ENCODE data around the gene PLCD1.
"Not testable (repeated sequence)": the region's sequence is repeated elsewhere in the genome, so short reads cannot be mapped to it uniquely, and the experiment has no call there.

PLCD1 gene

GRCh38 chr3:38036906-38037305 lies 7.5 kb upstream of the PLCD1 start:
- no peak for ATAC-seq
- no peak for DNase-seq

- DNase-seq (no peak), ATAC-seq (no peak)
Observed at GRCh38 chr3:38036286-38036685, 6.8 kb upstream of the PLCD1 start.

- not testable (repeated sequence) for DNase-seq, ATAC-seq
Observed at GRCh38 chr3:38034335-38034734, 4.9 kb upstream of the PLCD1 start.

GRCh38 chr3:38033586-38033985 lies 4.1 kb upstream of the PLCD1 start:
- not testable (repeated sequence) for ATAC-seq, DNase-seq

- DNase-seq (no peak), ATAC-seq (no peak)
Observed at GRCh38 chr3:38032328-38032865, 3.0 kb upstream of the PLCD1 start.

GRCh38 chr3:38031022-38031994 lies 1.9 kb upstream of the PLCD1 start:
- ATAC-seq = peak; percentile 67
- DNase-seq = peak; percentile 31

- DNase-seq (no peak), ATAC-seq (no peak)
Observed at GRCh38 chr3:38030126-38031021, 932 bp upstream of the PLCD1 start.

- ATAC-seq (no peak), DNase-seq (no peak)
Observed at GRCh38 chr3:38028621-38029361, 651 bp downstream of the PLCD1 start.

GRCh38 chr3:38027466-38028465 lies 1.7 kb downstream of the PLCD1 start:
- no peak for ATAC-seq
- no peak for DNase-seq

GRCh38 chr3:38026856-38027255 lies 2.6 kb downstream of the PLCD1 start:
- no peak for DNase-seq
- ATAC-seq = no peak

- ATAC-seq (no peak), DNase-seq (no peak)
Observed at GRCh38 chr3:38022896-38023709, 6.3 kb downstream of the PLCD1 start.

GRCh38 chr3:38022301-38022700 lies 7.1 kb downstream of the PLCD1 start:
- ATAC-seq (no peak), DNase-seq (no peak)

- ATAC-seq = no peak
- DNase-seq = no peak
Observed at GRCh38 chr3:38021196-38021595, 8.2 kb downstream of the PLCD1 start.

GRCh38 chr3:38020342-38020726 lies 9.1 kb downstream of the PLCD1 start:
- no peak for ATAC-seq
- no peak for DNase-seq

- no peak for ATAC-seq
- no peak for DNase-seq
Observed at GRCh38 chr3:38019658-38020341, 9.6 kb downstream of the PLCD1 start.

- no peak for ATAC-seq
Observed at GRCh38 chr3:38018296-38019266, 10.9 kb downstream of the PLCD1 start.

GRCh38 chr3:38017445-38018295 lies 11.8 kb downstream of the PLCD1 start:
- DNase-seq = no peak
- ATAC-seq = no peak

More at GRCh38 chr3:38018296-38019266, 10.9 kb downstream of the PLCD1 start:
- no peak for DNase-seq
